Endothelial cell of umbilical vein (primary cell): ENCODE measurements around the gene CPNE1. TPM values are rescaled to one million over a fixed set of nuclear protein-coding genes. Genes with fewer than 3 reads are reported as not detected.

Experiments used
- BruUV-seq: library from RNA; stranded (reverse); fragments of 400-500 nt; replicated peaks from 2 replicates; lab custom pipeline; 2021; lab: Mats Ljungman, UMichigan
- CTCF ChIA-PET: fragments of 300-600, 350-600 bp; sonication (Branson Sonifier 250); formaldehyde crosslinking; loops from one replicate; lab custom pipeline; 2021; ENCODE audit warnings: antibody characterized with exemption, inconsistent platforms; lab: Charles Lee
- POLR2A ChIA-PET: fragments of 300-600, 350-600 bp; sonication (Branson Sonifier 250); formaldehyde crosslinking; loops from one replicate; lab custom pipeline; 2021; ENCODE audit warnings: antibody characterized with exemption, inconsistent platforms; lab: Charles Lee
- DNase-seq: peaks from one replicate; pipeline ENCODE4 v3.0.0-alpha.2; 2011; ENCODE audit warnings: low read depth, low spot score
- FAIRE-seq: peaks from 2 replicates; lab custom pipeline; 2011; peaks lifted over from hg19 to GRCh38; lab: Jason Lieb, UNC
- H2AFZ ChIP-seq: 2 replicates; pipeline ENCODE4 v1.6.0; 2012; ENCODE audit warnings: low read depth, low read length, control low read depth, inconsistent platforms
- H3K27ac ChIP-seq: 2 replicates; pipeline ENCODE4 v1.5.1; 2011; ENCODE audit warnings: low read depth, mild to moderate bottlenecking, control low read depth, low read length, moderate library complexity; ENCODE audit not compliant: insufficient read depth
- H3K27me3 ChIP-seq, 2 experiments: 2 replicates each; pipeline versions ENCODE4 v1.6.0 to v1.6.1; 2011; ENCODE audit warnings: low read length in 2 of 2, mixed read lengths in 1 of 2; ENCODE audit not compliant: control insufficient read depth in 2 of 2, insufficient read depth in 2 of 2
- H3K36me3 ChIP-seq, 2 experiments: 2 replicates in 1 of 2; 3 replicates in 1 of 2; pipeline ENCODE4 v1.5.1; 2011; ENCODE audit warnings: low read length in 2 of 2, mild to moderate bottlenecking in 1 of 2, moderate library complexity in 1 of 2; ENCODE audit not compliant: control insufficient read depth in 2 of 2, insufficient read depth in 2 of 2; ENCODE audit errors: extremely low read depth in 1 of 2
- H3K4me1 ChIP-seq: 3 replicates; pipeline ENCODE4 v1.5.1; 2011; ENCODE audit warnings: mild to moderate bottlenecking, low read length; ENCODE audit not compliant: control insufficient read depth, insufficient read depth; ENCODE audit errors: extremely low read depth
- H3K4me2 ChIP-seq: 2 replicates; pipeline ENCODE4 v1.6.1; 2011; ENCODE audit warnings: low read length, control low read depth, mixed read lengths; ENCODE audit not compliant: insufficient read depth
- H3K4me3 ChIP-seq, 3 experiments: fragments of 200-600 bp in 1 of 3; sonication (generic), shearing (Covaris generic) in 1 of 3; replicated peaks in 1 of 3; 2 replicates each; pipeline ENCODE4 v1.5.1; 2011 to 2016; ENCODE audit warnings: control low read depth in 3 of 3, low read length in 3 of 3, mild to moderate bottlenecking in 2 of 3, inconsistent platforms in 1 of 3, low read depth in 1 of 3, moderate library complexity in 1 of 3; ENCODE audit not compliant: insufficient read depth in 1 of 3
- H3K79me2 ChIP-seq: 2 replicates; pipeline ENCODE4 v1.6.0; 2012; ENCODE audit warnings: low read length, inconsistent platforms; ENCODE audit not compliant: control insufficient read depth, insufficient read depth
- H3K9ac ChIP-seq: replicated peaks from 2 replicates; pipeline ENCODE3; 2011; ENCODE audit warnings: low read length, control low read depth; ENCODE audit not compliant: insufficient read depth; ENCODE audit errors: extremely low read depth
- H3K9me1 ChIP-seq: replicated peaks from 3 replicates; pipeline ENCODE4 v1.6.0; 2011; ENCODE audit warnings: mild to moderate bottlenecking, low read length; ENCODE audit not compliant: control insufficient read depth, insufficient read depth; ENCODE audit errors: extremely low read depth
- H3K9me3 ChIP-seq: replicated peaks from 2 replicates; pipeline ENCODE4 v1.5.1; 2012; ENCODE audit warnings: low read length, inconsistent platforms; ENCODE audit not compliant: control insufficient read depth, insufficient read depth
- H4K20me1 ChIP-seq: replicated peaks from 2 replicates; pipeline ENCODE3; 2011; ENCODE audit warnings: mild to moderate bottlenecking, low read length; ENCODE audit not compliant: control insufficient read depth, insufficient read depth; ENCODE audit errors: extremely low read depth
- EZH2 ChIP-seq: IDR thresholded peaks from 2 replicates; pipeline ENCODE4 v1.6.1; 2012; ENCODE audit warnings: borderline replicate concordance, low read depth, mild to moderate bottlenecking, moderate library complexity, low read length, inconsistent platforms; ENCODE audit not compliant: severe bottlenecking
- FOS ChIP-seq: IDR thresholded peaks from 2 replicates; pipeline ENCODE4 v1.6.1; 2011; ENCODE audit warnings: mild to moderate bottlenecking, low read length, moderate library complexity, borderline replicate concordance; ENCODE audit not compliant: insufficient read depth
- GATA2 ChIP-seq: IDR thresholded peaks from 2 replicates; pipeline ENCODE4 v1.7.0; 2011; ENCODE audit warnings: low read depth, mild to moderate bottlenecking, moderate library complexity, mixed read lengths, low read length; ENCODE audit not compliant: insufficient read length, insufficient read depth
- POLR2AphosphoS5 ChIP-seq: IDR thresholded peaks from 2 replicates; pipeline ENCODE4 v1.6.1; 2012; ENCODE audit warnings: low read depth, mild to moderate bottlenecking, control low read depth, low read length, moderate library complexity; ENCODE audit not compliant: insufficient read depth
- dilution Hi-C: fragments of 300-500 bp; cut with MboI; formaldehyde crosslinking; loops from one replicate; pipeline ENCODE4 v1.15.0; 2019; ENCODE audit warnings: low sequenced_read_pairs; ENCODE audit not compliant: extremely low pct_ligation_motif_present
- intact Hi-C: fragments of 100-400 bp; cut with micrococcal nuclease; formaldehyde crosslinking; loops from one replicate; pipeline ENCODE4 v1.10.0; 2022
- polyA plus RNA-seq, 4 experiments: library from polyadenylated mRNA; depleted of rRNA in 3 of 4; stranded (reverse) in 3 of 4; unstranded in 1 of 4; fragments of >200 nt; gene quantifications; 2 replicates each; pipeline versions ENCODE4 v1.2.1 to v1.2.3, GENCODE V29; 2011 to 2012; ENCODE audit warnings: missing spikeins in 1 of 4
- total RNA-seq: library from RNA; stranded (reverse); gene quantifications from 2 replicates; pipeline ENCODE4 v1.2.3, GENCODE V29; 2021
- TF ChIP-seq, protein P1 (sequence below), 2 donors: IDR thresholded peaks; 1 replicate in 1 of 2; 2 replicates in 1 of 2; pipeline ENCODE4 v1.5.1; 2011; ENCODE audit warnings: low read length in 2 of 2, mild to moderate bottlenecking in 2 of 2, moderate library complexity in 2 of 2, control low read depth in 1 of 2, inconsistent platforms in 1 of 2, low read depth in 1 of 2; ENCODE audit not compliant: insufficient read depth in 1 of 2; ENCODE audit errors: extremely low read depth in 1 of 2

The CPNE1 gene
- total and polyA plus RNA-seq, 2 donors (not counting 3 experiments of a cell fraction or from before 2014, with no cell fraction given), result 244 to 316 TPM

- no peak overlapping the region for H3K4me3 ChIP-seq
- H3K9ac ChIP-seq, result no peak overlapping the region
- intact Hi-C loops, result no loop called here
- no peak for DNase-seq
- no peak overlapping the region for H3K27ac ChIP-seq
- POLR2A ChIA-PET, result no interaction called here
- peaks cover 0 to 14% of the 10 kb centered on the region in 2 experiments for H3K36me3 ChIP-seq
- H3K9me1 ChIP-seq, result no peaks in the 10 kb centered on the region
- H3K4me2 ChIP-seq, result no peak overlapping the region
- H4K20me1 ChIP-seq, result no peaks in the 10 kb centered on the region
- dilution Hi-C loops, result no loop called here
- no peak overlapping the region for H2AFZ ChIP-seq
- no peaks in the 10 kb centered on the region for H3K9me3 ChIP-seq
- CTCF ChIA-PET, result interaction anchor here (0.6 to 1.5 kb wide), 3 partner anchors 9 to 182 kb away, joined by 3 to 5 read pairs (median 3); partner anchors contain the start of gene ERGIC3
- FAIRE-seq, result no peak
- H3K4me1 ChIP-seq, result peaks cover 20% of the 10 kb centered on the region
- no peaks in the 10 kb centered on the region for H3K27me3 ChIP-seq
- no TSS peak for BruUV-seq
- no peaks in the 10 kb centered on the region for H3K79me2 ChIP-seq
- TF ChIP-seq FOS, result no peak
- no peak for TF ChIP-seq GATA2
- TF ChIP-seq, protein P1, sequence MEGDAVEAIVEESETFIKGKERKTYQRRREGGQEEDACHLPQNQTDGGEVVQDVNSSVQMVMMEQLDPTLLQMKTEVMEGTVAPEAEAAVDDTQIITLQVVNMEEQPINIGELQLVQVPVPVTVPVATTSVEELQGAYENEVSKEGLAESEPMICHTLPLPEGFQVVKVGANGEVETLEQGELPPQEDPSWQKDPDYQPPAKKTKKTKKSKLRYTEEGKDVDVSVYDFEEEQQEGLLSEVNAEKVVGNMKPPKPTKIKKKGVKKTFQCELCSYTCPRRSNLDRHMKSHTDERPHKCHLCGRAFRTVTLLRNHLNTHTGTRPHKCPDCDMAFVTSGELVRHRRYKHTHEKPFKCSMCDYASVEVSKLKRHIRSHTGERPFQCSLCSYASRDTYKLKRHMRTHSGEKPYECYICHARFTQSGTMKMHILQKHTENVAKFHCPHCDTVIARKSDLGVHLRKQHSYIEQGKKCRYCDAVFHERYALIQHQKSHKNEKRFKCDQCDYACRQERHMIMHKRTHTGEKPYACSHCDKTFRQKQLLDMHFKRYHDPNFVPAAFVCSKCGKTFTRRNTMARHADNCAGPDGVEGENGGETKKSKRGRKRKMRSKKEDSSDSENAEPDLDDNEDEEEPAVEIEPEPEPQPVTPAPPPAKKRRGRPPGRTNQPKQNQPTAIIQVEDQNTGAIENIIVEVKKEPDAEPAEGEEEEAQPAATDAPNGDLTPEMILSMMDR (IDR thresholded peaks at IDR 0.05; ENCODE audit: extremely low read depth in 1 of 2, insufficient read depth in 1 of 2, low read depth in 1 of 2, low read length in 2 of 2), result peak in 1 of 2 donors; percentile 0
These were observed 43.1 kb downstream of the CPNE1 start for GRCh38 chr20:35621560-35621946.

DNA sequence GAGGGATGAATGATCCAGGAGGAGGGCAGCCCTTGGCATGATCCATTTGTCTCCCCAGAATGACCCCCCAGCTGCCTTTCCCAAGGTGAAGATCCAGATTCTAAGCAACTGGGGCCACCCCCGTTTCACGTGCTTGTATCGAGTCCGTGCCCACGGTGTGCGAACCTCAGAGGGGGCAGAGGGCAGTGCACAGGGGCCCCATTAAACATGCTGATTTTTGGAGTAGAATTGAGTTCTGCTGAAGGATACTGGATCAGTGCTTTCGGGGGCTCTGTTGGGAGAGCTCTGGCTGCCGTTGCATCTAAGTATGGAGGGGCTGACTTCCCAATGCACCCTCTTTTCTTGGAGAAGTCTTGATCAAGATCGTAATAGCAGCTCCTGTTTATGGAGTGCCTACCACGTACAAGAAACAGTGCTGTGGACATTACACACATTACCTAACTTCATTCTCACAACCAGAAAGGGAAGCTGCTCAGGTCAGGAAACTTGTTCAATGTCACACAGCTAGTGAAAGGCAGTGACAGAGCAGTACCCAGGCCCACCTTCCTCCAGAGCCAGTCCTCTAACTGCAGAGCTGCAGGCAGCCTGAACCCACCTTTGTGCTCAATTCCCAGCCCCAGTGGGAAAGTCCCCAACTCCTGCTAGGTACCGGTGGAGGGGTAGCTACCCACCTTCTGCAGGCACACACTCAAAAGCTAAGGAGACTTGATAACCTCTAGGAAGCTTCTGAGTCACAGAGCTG, 43.7 kb downstream of the CPNE1 start:
- Histone ChIP-seq H3K27ac (no peak overlapping the region), H2AFZ (no peak overlapping the region), H3K27me3 (no peaks in the 10 kb centered on the region), H3K79me2 (no peaks in the 10 kb centered on the region), H3K9me3 (no peaks in the 10 kb centered on the region), H3K4me1 (peaks cover 20% of the 10 kb centered on the region), H3K4me2 (no peak overlapping the region), H3K9me1 (no peaks in the 10 kb centered on the region), H4K20me1 (no peaks in the 10 kb centered on the region), H3K9ac (no peak overlapping the region), H3K36me3 (peaks cover 0 to 8% of the 10 kb centered on the region in 2 experiments), H3K4me3 (no peak overlapping the region)
- ChIA-PET POLR2A (no interaction called here), CTCF (interaction anchor here (0.6 to 1.5 kb wide), 3 partner anchors 10 to 182 kb away, joined by 3 to 5 read pairs (median 3); partner anchors contain the start of gene ERGIC3)
- no peak for DNase-seq
- BruUV-seq, result no TSS peak
- dilution Hi-C loops, result no loop called here
- intact Hi-C loops, result no loop called here
- FAIRE-seq, result no peak
- TF ChIP-seq EZH2, result no peak
- no peak for TF ChIP-seq POLR2AphosphoS5
- TF ChIP-seq, protein P1 (IDR thresholded peaks at IDR 0.05; ENCODE audit: extremely low read depth in 1 of 2, insufficient read depth in 1 of 2, low read depth in 1 of 2, low read length in 2 of 2), result no peak
